ENCODE results near the gene ZNF587. TPM values are rescaled to one million over a fixed set of nuclear protein-coding genes. Genes with fewer than 3 reads are reported as not detected.
"Not testable (repeated sequence)": the region's sequence is repeated elsewhere in the genome, so short reads cannot be mapped to it uniquely, and the experiment has no call there.

The ZNF587 gene
- total RNA-seq, 1 donor from 2014 or later: 65.0 TPM

DNA sequence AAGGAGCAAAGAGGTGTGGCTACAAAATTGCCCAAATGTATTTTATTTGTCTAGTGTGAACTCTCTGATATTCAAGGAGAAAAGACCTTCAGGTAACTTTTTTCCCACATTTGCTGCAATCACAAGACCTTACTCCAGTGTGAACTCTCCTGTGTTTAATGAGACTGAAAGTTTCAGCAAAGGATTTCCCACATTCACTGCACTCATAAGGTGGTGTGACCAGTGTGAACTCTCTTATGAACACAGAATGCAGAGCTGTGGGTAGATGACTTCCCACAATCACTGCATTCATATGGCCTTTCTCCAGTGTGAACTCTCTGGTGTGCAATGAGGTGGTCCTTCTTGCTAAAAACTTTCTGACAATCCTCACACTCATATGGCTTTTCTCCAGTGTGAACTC is 22.8 kb downstream of the ZNF587 start:
- TF ChIP-seq, protein P1, sequence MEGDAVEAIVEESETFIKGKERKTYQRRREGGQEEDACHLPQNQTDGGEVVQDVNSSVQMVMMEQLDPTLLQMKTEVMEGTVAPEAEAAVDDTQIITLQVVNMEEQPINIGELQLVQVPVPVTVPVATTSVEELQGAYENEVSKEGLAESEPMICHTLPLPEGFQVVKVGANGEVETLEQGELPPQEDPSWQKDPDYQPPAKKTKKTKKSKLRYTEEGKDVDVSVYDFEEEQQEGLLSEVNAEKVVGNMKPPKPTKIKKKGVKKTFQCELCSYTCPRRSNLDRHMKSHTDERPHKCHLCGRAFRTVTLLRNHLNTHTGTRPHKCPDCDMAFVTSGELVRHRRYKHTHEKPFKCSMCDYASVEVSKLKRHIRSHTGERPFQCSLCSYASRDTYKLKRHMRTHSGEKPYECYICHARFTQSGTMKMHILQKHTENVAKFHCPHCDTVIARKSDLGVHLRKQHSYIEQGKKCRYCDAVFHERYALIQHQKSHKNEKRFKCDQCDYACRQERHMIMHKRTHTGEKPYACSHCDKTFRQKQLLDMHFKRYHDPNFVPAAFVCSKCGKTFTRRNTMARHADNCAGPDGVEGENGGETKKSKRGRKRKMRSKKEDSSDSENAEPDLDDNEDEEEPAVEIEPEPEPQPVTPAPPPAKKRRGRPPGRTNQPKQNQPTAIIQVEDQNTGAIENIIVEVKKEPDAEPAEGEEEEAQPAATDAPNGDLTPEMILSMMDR (IDR thresholded peaks at IDR 0.05; ENCODE audit: partially characterized antibody, unreplicated experiment): no peak
- DNase-seq: no peak
- Mint-ChIP-seq H3K4me3 (ENCODE audit: unreplicated experiment) (no peak overlapping the region), H3K4me1 (ENCODE audit: low read depth, unreplicated experiment) (no peaks in the 10 kb centered on the region), H3K36me3 (ENCODE audit: unreplicated experiment) (peaks cover 36% of the 10 kb centered on the region), H3K27me3 (ENCODE audit: unreplicated experiment) (peaks cover 2% of the 10 kb centered on the region), H3K27ac (ENCODE audit: unreplicated experiment) (no peak overlapping the region), H3K9me3 (ENCODE audit: unreplicated experiment) (peaks cover 15% of the 10 kb centered on the region)

GRCh38 chr19:57873883-57874799 is 24.5 kb downstream of the ZNF587 start:
- Mint-ChIP-seq H3K9me3 (ENCODE audit: unreplicated experiment) (peaks cover 15% of the 10 kb centered on the region), H3K36me3 (ENCODE audit: unreplicated experiment) (peaks cover 36% of the 10 kb centered on the region)
- not testable (repeated sequence) for H3K27me3 Mint-ChIP-seq (ENCODE audit: unreplicated experiment); DNase-seq; H3K27ac Mint-ChIP-seq (ENCODE audit: unreplicated experiment); H3K4me3 Mint-ChIP-seq (ENCODE audit: unreplicated experiment); H3K4me1 Mint-ChIP-seq (ENCODE audit: low read depth, unreplicated experiment)

DNA sequence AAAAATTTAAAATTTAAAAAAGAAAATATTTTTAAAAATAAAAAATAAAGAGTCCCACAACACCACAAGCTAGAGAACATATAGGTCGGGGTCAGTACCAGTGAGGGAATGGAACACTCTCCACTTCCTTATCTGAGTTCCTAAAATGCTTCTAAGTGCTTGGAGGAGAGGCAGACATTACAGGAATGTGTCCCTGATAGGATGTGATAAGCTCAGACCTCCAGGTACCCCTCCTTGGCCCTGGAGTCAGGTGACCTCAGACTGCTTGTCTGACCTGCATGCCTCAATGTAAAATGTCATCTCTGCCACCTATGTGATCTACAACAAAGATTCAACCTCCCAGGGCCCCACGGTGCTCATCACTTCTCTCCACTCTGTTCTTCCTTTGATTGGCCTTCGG is 36.4 kb downstream of the ZNF587 start:
- H3K27me3 Mint-ChIP-seq (ENCODE audit: unreplicated experiment): peaks cover 6% of the 10 kb centered on the region
- H3K4me1 Mint-ChIP-seq (ENCODE audit: low read depth, unreplicated experiment): peaks cover 9% of the 10 kb centered on the region
- H3K36me3 Mint-ChIP-seq (ENCODE audit: unreplicated experiment): peaks cover 5% of the 10 kb centered on the region
- H3K4me3 Mint-ChIP-seq (ENCODE audit: unreplicated experiment): peak overlapping the region; percentile 11
- TF ChIP-seq, protein P1 (IDR thresholded peaks at IDR 0.05; ENCODE audit: partially characterized antibody, unreplicated experiment): no peak
- no peak for DNase-seq
- H3K9me3 Mint-ChIP-seq (ENCODE audit: unreplicated experiment): peaks cover 8% of the 10 kb centered on the region
- H3K27ac Mint-ChIP-seq (ENCODE audit: unreplicated experiment): no peak overlapping the region

GRCh38 chr19:57887195-57887941 is 37.7 kb downstream of the ZNF587 start:
- DNase-seq: no peak
- H3K27ac Mint-ChIP-seq (ENCODE audit: unreplicated experiment): peak overlapping the region; percentile 95
- peaks cover 5% of the 10 kb centered on the region for H3K36me3 Mint-ChIP-seq (ENCODE audit: unreplicated experiment)
- TF ChIP-seq, protein P1 (IDR thresholded peaks at IDR 0.05; ENCODE audit: partially characterized antibody, unreplicated experiment): no peak
- H3K4me3 Mint-ChIP-seq (ENCODE audit: unreplicated experiment): peak overlapping the region; percentile 95
- H3K4me1 Mint-ChIP-seq (ENCODE audit: low read depth, unreplicated experiment): peaks cover 9% of the 10 kb centered on the region
- H3K9me3 Mint-ChIP-seq (ENCODE audit: unreplicated experiment): peaks cover 8% of the 10 kb centered on the region
- peaks cover 6% of the 10 kb centered on the region for H3K27me3 Mint-ChIP-seq (ENCODE audit: unreplicated experiment)

DNA sequence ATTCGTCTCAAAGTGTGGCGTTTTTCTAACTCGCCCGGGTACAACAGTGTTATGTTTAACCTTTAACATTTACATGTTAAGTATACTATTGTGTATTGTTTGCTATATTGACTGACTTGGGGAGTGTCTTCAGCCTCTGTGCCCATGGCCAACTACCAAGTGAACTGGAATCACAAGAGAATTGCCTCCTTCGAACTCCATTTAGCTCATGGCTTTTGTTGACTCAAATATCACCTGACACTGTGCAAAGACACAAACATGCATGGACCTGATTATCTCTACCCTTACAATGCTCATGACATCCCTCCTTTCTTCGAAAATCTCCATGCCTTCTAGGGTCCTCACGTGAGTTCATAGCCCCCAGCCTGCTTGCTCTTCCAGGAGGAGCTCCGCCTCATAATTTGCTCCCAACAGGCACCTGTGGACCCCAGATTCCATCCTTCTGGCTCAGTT is 38.5 kb downstream of the ZNF587 start:
- Mint-ChIP-seq H3K27ac (ENCODE audit: unreplicated experiment) (peak overlapping the region; percentile 95), H3K4me1 (ENCODE audit: low read depth, unreplicated experiment) (peaks cover 9% of the 10 kb centered on the region), H3K27me3 (ENCODE audit: unreplicated experiment) (peaks cover 6% of the 10 kb centered on the region), H3K36me3 (ENCODE audit: unreplicated experiment) (no peaks in the 10 kb centered on the region), H3K9me3 (ENCODE audit: unreplicated experiment) (peaks cover 8% of the 10 kb centered on the region), H3K4me3 (ENCODE audit: unreplicated experiment) (peak overlapping the region; percentile 95)
- TF ChIP-seq, protein P1 (IDR thresholded peaks at IDR 0.05; ENCODE audit: partially characterized antibody, unreplicated experiment): no peak
- no peak for DNase-seq
